DOHH2 (cell line): Measurements from ENCODE around the gene HNF1A.

ENCODE experiments used
- H3F3A ChIP-seq: fragments of 200-600 bp; sonication (generic), shearing (Covaris generic); 2 replicates; pipeline ENCODE4 v1.6.0; 2016; ENCODE audit warnings: antibody characterized with exemption, mild to moderate bottlenecking; ENCODE audit not compliant: control insufficient read depth, insufficient read depth
- H3K27ac ChIP-seq: fragments of 200-600 bp; sonication (generic); 2 replicates; pipeline ENCODE4 v1.5.1; 2014; ENCODE audit warnings: low read depth, mild to moderate bottlenecking, low read length, moderate library complexity
- H3K27me3 ChIP-seq: fragments of 200-600 bp; sonication (generic); 2 replicates; pipeline ENCODE4 v1.6.1; 2014; ENCODE audit warnings: mild to moderate bottlenecking, low read length, mixed read lengths; ENCODE audit not compliant: control insufficient read depth
- H3K36me3 ChIP-seq: fragments of 200-600 bp; sonication (generic); 2 replicates; pipeline ENCODE4 v1.6.1; 2014; ENCODE audit warnings: mild to moderate bottlenecking, low read length, moderate library complexity, mixed read lengths; ENCODE audit not compliant: control insufficient read depth
- H3K4me1 ChIP-seq: fragments of 200-600 bp; sonication (generic); 2 replicates; pipeline ENCODE4 v1.6.1; 2014; ENCODE audit warnings: mild to moderate bottlenecking, low read length, mixed read lengths; ENCODE audit not compliant: control insufficient read depth
- H3K4me2 ChIP-seq: fragments of 200-600 bp; sonication (generic); 2 replicates; pipeline ENCODE4 v1.6.0; 2014; ENCODE audit warnings: mild to moderate bottlenecking, low read length, moderate library complexity
- H3K4me3 ChIP-seq: fragments of 200-600 bp; sonication (generic); 2 replicates; pipeline ENCODE4 v1.5.1; 2014; ENCODE audit warnings: mild to moderate bottlenecking, low read length, mixed read lengths
- H3K79me2 ChIP-seq: fragments of 200-600 bp; sonication (generic); 2 replicates; pipeline ENCODE4 v1.6.1; 2014; ENCODE audit warnings: mild to moderate bottlenecking, low read length, mixed read lengths; ENCODE audit not compliant: control insufficient read depth
- H3K9me2 ChIP-seq: fragments of 200-600 bp; sonication (generic); replicated peaks from 2 replicates; pipeline ENCODE4 v1.6.1; 2014; ENCODE audit warnings: mild to moderate bottlenecking, low read length, mixed read lengths; ENCODE audit not compliant: control insufficient read depth
- H3K9me3 ChIP-seq: fragments of 200-600 bp; sonication (generic); 2 replicates; pipeline ENCODE4 v1.6.1; 2014; ENCODE audit warnings: antibody characterized with exemption, low read length, mixed read lengths; ENCODE audit not compliant: control insufficient read depth, insufficient read depth
- H4K20me1 ChIP-seq: fragments of 200-600 bp; sonication (generic); 2 replicates; pipeline ENCODE4 v1.6.0; 2014; ENCODE audit warnings: low read depth, mild to moderate bottlenecking, antibody characterized with exemption, low read length, moderate library complexity; ENCODE audit not compliant: control insufficient read depth, insufficient read depth
- CTCF ChIP-seq: fragments of 200-600 bp; sonication (generic); IDR thresholded peaks from one replicate; pipeline ENCODE4 v1.5.1; 2014; ENCODE audit warnings: antibody characterized with exemption, mild to moderate bottlenecking, low read depth, low read length; ENCODE audit not compliant: poor library complexity, severe bottlenecking
- EZH2phosphoT487 ChIP-seq: fragments of 200-600 bp; sonication (generic); IDR thresholded peaks from 2 replicates; pipeline ENCODE4 v1.6.1; 2017; ENCODE audit warnings: borderline replicate concordance, mild to moderate bottlenecking, antibody characterized with exemption, low read length, moderate library complexity, mixed read lengths

Gene HNF1A

GRCh38 chr12:120970310-120970709 is 8.0 kb upstream of the HNF1A start:
- Histone ChIP-seq H3K4me1 (peaks cover 11% of the 10 kb centered on the region), H3K27ac (no peak overlapping the region), H3K9me2 (no peaks in the 10 kb centered on the region), H3K36me3 (no peaks in the 10 kb centered on the region), H3K4me3 (no peak overlapping the region), H4K20me1 (no peaks in the 10 kb centered on the region), H3K4me2 (no peak overlapping the region), H3K27me3 (no peaks in the 10 kb centered on the region; the same call in 1 of the 2 replicates), H3K79me2 (no peaks in the 10 kb centered on the region), H3F3A (no peaks in the 10 kb centered on the region), H3K9me3 (no peaks in the 10 kb centered on the region)
- TF ChIP-seq CTCF (no peak), EZH2phosphoT487 (no peak)

GRCh38 chr12:120971299-120972180 is 6.8 kb upstream of the HNF1A start:
- Histone ChIP-seq H3F3A (no peaks in the 10 kb centered on the region), H4K20me1 (no peaks in the 10 kb centered on the region), H3K4me3 (no peak overlapping the region), H3K27ac (no peak overlapping the region), H3K27me3 (no peaks in the 10 kb centered on the region; the same call in 1 of the 2 replicates), H3K79me2 (no peaks in the 10 kb centered on the region), H3K4me1 (peaks cover 11% of the 10 kb centered on the region), H3K36me3 (no peaks in the 10 kb centered on the region), H3K4me2 (no peak overlapping the region), H3K9me2 (no peaks in the 10 kb centered on the region), H3K9me3 (no peaks in the 10 kb centered on the region)
- TF ChIP-seq CTCF (peak; percentile 81), EZH2phosphoT487 (no peak)

GRCh38 chr12:120972870-120973543 is 5.3 kb upstream of the HNF1A start:
- Histone ChIP-seq H3K4me2 (no peak overlapping the region), H3F3A (no peaks in the 10 kb centered on the region), H3K4me1 (peaks cover 11% of the 10 kb centered on the region), H3K9me2 (no peaks in the 10 kb centered on the region), H3K27ac (no peak overlapping the region), H3K36me3 (no peaks in the 10 kb centered on the region), H3K9me3 (no peaks in the 10 kb centered on the region), H3K79me2 (no peaks in the 10 kb centered on the region), H4K20me1 (no peaks in the 10 kb centered on the region), H3K27me3 (no peaks in the 10 kb centered on the region; the same call in 1 of the 2 replicates), H3K4me3 (no peak overlapping the region)
- TF ChIP-seq CTCF: no peak
- no peak for TF ChIP-seq EZH2phosphoT487
